PC-3 (cell line): ENCODE measurements around the gene GALNT2. TPM values are rescaled to one million over a fixed set of nuclear protein-coding genes. Genes with fewer than 3 reads are reported as not detected.
A peak's percentile ranks its signal among the peaks of the same experiment; 100 is the strongest.

Experiments
- ATAC-seq: fragments of 200-7000 bp; cut with Tn5 transposase; 2 replicates; pipeline ENCODE4 v1.9.1; 2020; ENCODE audit warnings: mild to moderate bottlenecking, moderate library complexity
- BruUV-seq: library from RNA; stranded (reverse); fragments of 400-500 nt; replicated peaks from 2 replicates; lab custom pipeline; 2021; lab: Mats Ljungman, UMichigan
- CTCF ChIA-PET: fragments of 300-600 bp; sonication (Branson Sonifier 250); formaldehyde crosslinking; loops from one replicate; lab custom pipeline; 2022; ENCODE audit warnings: antibody characterized with exemption; lab: Charles Lee
- POLR2A ChIA-PET: fragments of 300-600 bp; sonication (Branson Sonifier 250); formaldehyde crosslinking; loops from one replicate; lab custom pipeline; 2022; ENCODE audit warnings: antibody characterized with exemption; ENCODE audit not compliant: unreplicated experiment; lab: Charles Lee
- DNase-seq: peaks from one replicate; pipeline ENCODE4 v3.0.0-alpha.2; 2015
- H2AFZ ChIP-seq: fragments of 300-600 bp; sonication (generic); 2 replicates; pipeline ENCODE4 v1.6.0; 2016; ENCODE audit warnings: antibody characterized with exemption, low read length
- H3F3A ChIP-seq: fragments of 300-600 bp; sonication (generic); one replicate; pipeline ENCODE4 v1.6.0; 2017; ENCODE audit warnings: antibody characterized with exemption, low read length, control low read depth, mild to moderate bottlenecking; ENCODE audit not compliant: unreplicated experiment
- H3K27ac ChIP-seq: fragments of 300-600 bp; sonication (generic); 2 replicates; pipeline ENCODE4 v1.5.1; 2016; ENCODE audit warnings: mild to moderate bottlenecking, low read length
- H3K27me3 ChIP-seq: fragments of 300-600 bp; sonication (generic); 2 replicates; pipeline ENCODE4 v1.6.1; 2016; ENCODE audit warnings: low read length, mixed read lengths
- H3K36me3 ChIP-seq: fragments of 300-600 bp; sonication (generic); 2 replicates; pipeline ENCODE4 v1.6.1; 2016; ENCODE audit warnings: low read depth, mixed run types, low read length, mixed read lengths
- H3K4me1 ChIP-seq: fragments of 300-600 bp; sonication (generic); 2 replicates; pipeline ENCODE4 v1.5.1; 2016; ENCODE audit warnings: low read length; ENCODE audit not compliant: insufficient read depth
- H3K4me2 ChIP-seq: fragments of 300-600 bp; sonication (generic); 2 replicates; pipeline ENCODE4 v1.6.0; 2016; ENCODE audit warnings: low read length
- H3K4me3 ChIP-seq: fragments of 300-600 bp; sonication (generic); 2 replicates; pipeline ENCODE4 v1.5.1; 2016; ENCODE audit warnings: mild to moderate bottlenecking, low read length, mixed read lengths
- H3K79me2 ChIP-seq: fragments of 300-600 bp; sonication (generic); 2 replicates; pipeline ENCODE4 v1.6.1; 2017; ENCODE audit warnings: low read length, mixed read lengths
- H3K9ac ChIP-seq: fragments of 300-600 bp; sonication (generic); 2 replicates; pipeline ENCODE4 v1.6.0; 2016; ENCODE audit warnings: mild to moderate bottlenecking, low read length
- H3K9me2 ChIP-seq: fragments of 300-600 bp; sonication (generic); replicated peaks from 2 replicates; pipeline ENCODE4 v1.6.1; 2016; ENCODE audit warnings: mixed run types, low read length, mixed read lengths
- H3K9me3 ChIP-seq: fragments of 300-600 bp; sonication (generic); 2 replicates; pipeline ENCODE4 v1.6.1; 2016; ENCODE audit warnings: low read length, mixed read lengths
- H4K20me1 ChIP-seq: fragments of 300-600 bp; sonication (generic); 2 replicates; pipeline ENCODE4 v1.6.1; 2016; ENCODE audit warnings: low read length, mixed read lengths
- EZH2 ChIP-seq: fragments of 300-600 bp; sonication (generic); IDR thresholded peaks from one replicate; pipeline ENCODE4 v1.6.1; 2017; ENCODE audit warnings: antibody characterized with exemption, mild to moderate bottlenecking, low read length; ENCODE audit not compliant: unreplicated experiment
- EZH2phosphoT487 ChIP-seq: fragments of 300-600 bp; sonication (generic); IDR thresholded peaks from 2 replicates; pipeline ENCODE4 v1.6.1; 2018; ENCODE audit warnings: mild to moderate bottlenecking, antibody characterized with exemption, low read length, borderline replicate concordance
- intact Hi-C: fragments of 100-400 bp; cut with micrococcal nuclease; formaldehyde crosslinking; loops from 2 replicates; pipeline ENCODE4 v1.9.0; 2023
- total RNA-seq: library from RNA; depleted of rRNA; stranded (reverse); fragments of >200 nt; gene quantifications from 2 replicates; pipeline ENCODE4 v1.2.3, GENCODE V29; 2014
- TF ChIP-seq, protein P1 (sequence below): fragments of 300-600 bp; sonication (generic); conservative IDR thresholded peaks from 2 replicates; pipeline ENCODE4 v1.5.1; 2017; ENCODE audit warnings: antibody characterized with exemption, low read depth, mild to moderate bottlenecking, low read length

The GALNT2 gene
- total RNA-seq, 1 experiment from 2014 or later: 182 TPM

DNA sequence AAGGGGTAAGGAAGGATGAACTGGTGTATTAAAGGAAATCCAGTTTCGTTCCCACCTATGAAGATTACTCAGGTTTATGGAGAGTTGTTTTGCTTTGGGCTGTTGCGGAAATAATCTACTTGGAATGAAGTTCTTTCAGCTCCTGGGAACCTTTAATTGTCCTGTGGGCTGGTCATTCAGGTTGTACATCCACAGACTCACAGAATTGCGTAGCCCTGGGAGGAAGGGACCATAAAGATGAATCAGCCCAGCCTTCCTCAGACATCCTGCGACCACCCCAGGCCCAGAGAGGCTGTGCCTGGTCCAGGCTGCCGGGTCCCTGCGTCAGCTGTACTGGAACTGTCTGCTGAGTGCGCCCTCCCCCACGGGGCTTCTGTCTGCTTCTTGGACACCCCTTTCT, 72.7 kb downstream of the GALNT2 start:
- POLR2A ChIA-PET: no interaction called here
- peak; percentile 17; the same call in 1 of the 2 replicates for ATAC-seq
- TF ChIP-seq, protein P1, sequence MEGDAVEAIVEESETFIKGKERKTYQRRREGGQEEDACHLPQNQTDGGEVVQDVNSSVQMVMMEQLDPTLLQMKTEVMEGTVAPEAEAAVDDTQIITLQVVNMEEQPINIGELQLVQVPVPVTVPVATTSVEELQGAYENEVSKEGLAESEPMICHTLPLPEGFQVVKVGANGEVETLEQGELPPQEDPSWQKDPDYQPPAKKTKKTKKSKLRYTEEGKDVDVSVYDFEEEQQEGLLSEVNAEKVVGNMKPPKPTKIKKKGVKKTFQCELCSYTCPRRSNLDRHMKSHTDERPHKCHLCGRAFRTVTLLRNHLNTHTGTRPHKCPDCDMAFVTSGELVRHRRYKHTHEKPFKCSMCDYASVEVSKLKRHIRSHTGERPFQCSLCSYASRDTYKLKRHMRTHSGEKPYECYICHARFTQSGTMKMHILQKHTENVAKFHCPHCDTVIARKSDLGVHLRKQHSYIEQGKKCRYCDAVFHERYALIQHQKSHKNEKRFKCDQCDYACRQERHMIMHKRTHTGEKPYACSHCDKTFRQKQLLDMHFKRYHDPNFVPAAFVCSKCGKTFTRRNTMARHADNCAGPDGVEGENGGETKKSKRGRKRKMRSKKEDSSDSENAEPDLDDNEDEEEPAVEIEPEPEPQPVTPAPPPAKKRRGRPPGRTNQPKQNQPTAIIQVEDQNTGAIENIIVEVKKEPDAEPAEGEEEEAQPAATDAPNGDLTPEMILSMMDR: no peak
- TF ChIP-seq EZH2 (no peak), EZH2phosphoT487 (no peak)
- CTCF ChIA-PET: no interaction called here
- Histone ChIP-seq H3K27me3 (no peaks in the 10 kb centered on the region), H3F3A (no peaks in the 10 kb centered on the region), H4K20me1 (peaks cover 12% of the 10 kb centered on the region; the same call in 1 of the 2 replicates), H3K36me3 (peaks cover 6% of the 10 kb centered on the region; the same call in 1 of the 2 replicates), H2AFZ (no peak overlapping the region), H3K9me2 (no peaks in the 10 kb centered on the region), H3K4me3 (no peak overlapping the region), H3K27ac (no peak overlapping the region), H3K4me2 (no peak overlapping the region), H3K9ac (no peak overlapping the region), H3K79me2 (peaks cover 100% of the 10 kb centered on the region), H3K9me3 (no peaks in the 10 kb centered on the region), H3K4me1 (0 out of 2 replicates have a peak, but pooled peaks cover 5% of the 10 kb centered on the region)
- intact Hi-C loops: no loop called here
- BruUV-seq: no TSS peak
- peak; percentile 32 for DNase-seq

GRCh38 chr1:230140221-230141020, 73.4 kb downstream of the GALNT2 start:
- BruUV-seq: no TSS peak
- H4K20me1 ChIP-seq: peaks cover 19% of the 10 kb centered on the region; the same call in 1 of the 2 replicates
- H3K4me3 ChIP-seq: no peak overlapping the region
- H3F3A ChIP-seq: no peaks in the 10 kb centered on the region
- H3K36me3 ChIP-seq: peaks cover 6% of the 10 kb centered on the region; the same call in 1 of the 2 replicates
- H3K27ac ChIP-seq: no peak overlapping the region
- H3K9ac ChIP-seq: no peak overlapping the region
- H3K4me1 ChIP-seq: 0 out of 2 replicates have a peak, but pooled peaks cover 5% of the 10 kb centered on the region
- no peaks in the 10 kb centered on the region for H3K27me3 ChIP-seq
- ChIA-PET POLR2A (no interaction called here), CTCF (no interaction called here)
- no peak overlapping the region for H2AFZ ChIP-seq
- peaks cover 100% of the 10 kb centered on the region for H3K79me2 ChIP-seq
- DNase-seq (no peak), ATAC-seq (peak; percentile 31)
- H3K4me2 ChIP-seq: no peak overlapping the region
- H3K9me2 ChIP-seq: no peaks in the 10 kb centered on the region
- no peak for TF ChIP-seq EZH2
- no peak for TF ChIP-seq EZH2phosphoT487
- TF ChIP-seq, protein P1: no peak
- H3K9me3 ChIP-seq: no peaks in the 10 kb centered on the region
- intact Hi-C loops: no loop called here
